Retinal pigment epithelial cell (primary cell): Measurements from ENCODE around the gene COPS7A.

Source experiments
- DNase-seq: peaks from one replicate; pipeline ENCODE4 v3.0.0-alpha.2; 2010; ENCODE audit warnings: low read depth
- H3K4me3 ChIP-seq: 2 replicates; pipeline ENCODE4 v1.5.1; 2011; ENCODE audit warnings: mild to moderate bottlenecking, low read length, control low read depth, moderate library complexity
- CTCF ChIP-seq: conservative IDR thresholded peaks from 2 replicates; pipeline ENCODE4 v1.5.1; 2011; ENCODE audit warnings: low read depth, low read length, control low read depth, inconsistent platforms

COPS7A gene

GRCh38 chr12:6777386-6777785, 53.5 kb downstream of the COPS7A start:
- DNase-seq, result no peak
- H3K4me3 ChIP-seq, result no peak overlapping the region
- no peak for TF ChIP-seq CTCF

GRCh38 chr12:6778217-6778573, 54.3 kb downstream of the COPS7A start:
- DNase-seq, result no peak
- TF ChIP-seq CTCF, result no peak
- H3K4me3 ChIP-seq, result peak overlapping the region; percentile 43

GRCh38 chr12:6778574-6779550, 55.0 kb downstream of the COPS7A start:
- peak; percentile 40 for DNase-seq
- TF ChIP-seq CTCF, result peak; percentile 95
- H3K4me3 ChIP-seq, result peak overlapping the region; percentile 43

- no peak for TF ChIP-seq CTCF
- no peak for DNase-seq
- no peak overlapping the region for H3K4me3 ChIP-seq
Observed at GRCh38 chr12:6779708-6780432, 56.0 kb downstream of the COPS7A start.

GRCh38 chr12:6780573-6780972, 56.7 kb downstream of the COPS7A start:
- H3K4me3 ChIP-seq, result no peak overlapping the region
- no peak for TF ChIP-seq CTCF
- no peak for DNase-seq
